C4-2B (cell line): Measurements from ENCODE around the gene JAKMIP1.

Experiments
- H3K27ac ChIP-seq: fragments of 450-650 bp; 2 replicates; pipeline ENCODE4 v1.5.1; 2017
- CTCF ChIP-seq: fragments of 450-650 bp; conservative IDR thresholded peaks from 2 replicates; pipeline ENCODE4 v1.5.1; 2017; ENCODE audit warnings: mild to moderate bottlenecking
- ZFX ChIP-seq: fragments of 450-650 bp; IDR thresholded peaks from 2 replicates; pipeline ENCODE4 v1.6.1; 2017

JAKMIP1 gene

GRCh38 chr4:6192245-6192644, 8.1 kb downstream of the JAKMIP1 start:
- no peak overlapping the region for H3K27ac ChIP-seq
- no peak for TF ChIP-seq CTCF

- no peak for TF ChIP-seq CTCF
- no peak for TF ChIP-seq ZFX
These were observed 8.8 kb downstream of the JAKMIP1 start for GRCh38 chr4:6191448-6192130.

GRCh38 chr4:6190486-6190885, 9.9 kb downstream of the JAKMIP1 start:
- no peak overlapping the region for H3K27ac ChIP-seq
- TF ChIP-seq CTCF (no peak), ZFX (no peak)

More at GRCh38 chr4:6191448-6192130, 8.8 kb downstream of the JAKMIP1 start:
- no peak overlapping the region for H3K27ac ChIP-seq

GRCh38 chr4:6189511-6189910, 10.8 kb downstream of the JAKMIP1 start:
- TF ChIP-seq CTCF (no peak), ZFX (no peak)
- no peak overlapping the region for H3K27ac ChIP-seq

- no peak for TF ChIP-seq CTCF
- no peak for TF ChIP-seq ZFX
- H3K27ac ChIP-seq: no peak overlapping the region
These were observed 11.6 kb downstream of the JAKMIP1 start for GRCh38 chr4:6188687-6189305.

GRCh38 chr4:6184169-6184568, 16.2 kb downstream of the JAKMIP1 start:
- H3K27ac ChIP-seq: no peak overlapping the region
- TF ChIP-seq CTCF: no peak
- TF ChIP-seq ZFX: no peak

GRCh38 chr4:6183740-6184139, 16.6 kb downstream of the JAKMIP1 start:
- no peak for TF ChIP-seq ZFX
- no peak for TF ChIP-seq CTCF
- no peak overlapping the region for H3K27ac ChIP-seq
